Uterus (tissue), 2 donors: ENCODE measurements around the gene SPG11.

ENCODE experiments used
- CTCF ChIP-seq, 4 experiments: fragments of 200-600 bp in 2 of 4; fragments of 450-650 bp in 2 of 4; sonication (generic) in 2 of 4; IDR thresholded peaks; one replicate each; pipeline ENCODE4 v1.5.1; 2016 to 2019; ENCODE audit warnings: antibody characterized with exemption in 4 of 4, mild to moderate bottlenecking in 2 of 4, moderate library complexity in 1 of 4
- POLR2A ChIP-seq, 2 donors: fragments of 450-650 bp; IDR thresholded peaks; one replicate each; pipeline ENCODE4 v1.6.1; 2016; ENCODE audit warnings: antibody characterized with exemption in 2 of 2, mild to moderate bottlenecking in 1 of 2, moderate library complexity in 1 of 2

GRCh38 chr15:44656913-44657312 lies 6.5 kb downstream of the SPG11 start:
- TF ChIP-seq CTCF (IDR thresholded peaks at IDR 0.05) (no peak), POLR2A (IDR thresholded peaks at IDR 0.05) (no peak)
